Measurements from ENCODE around the gene NCR1.
"Not testable (repeated sequence)": the region's sequence is repeated elsewhere in the genome, so short reads cannot be mapped to it uniquely, and the experiment has no call there.

Gene NCR1

DNA sequence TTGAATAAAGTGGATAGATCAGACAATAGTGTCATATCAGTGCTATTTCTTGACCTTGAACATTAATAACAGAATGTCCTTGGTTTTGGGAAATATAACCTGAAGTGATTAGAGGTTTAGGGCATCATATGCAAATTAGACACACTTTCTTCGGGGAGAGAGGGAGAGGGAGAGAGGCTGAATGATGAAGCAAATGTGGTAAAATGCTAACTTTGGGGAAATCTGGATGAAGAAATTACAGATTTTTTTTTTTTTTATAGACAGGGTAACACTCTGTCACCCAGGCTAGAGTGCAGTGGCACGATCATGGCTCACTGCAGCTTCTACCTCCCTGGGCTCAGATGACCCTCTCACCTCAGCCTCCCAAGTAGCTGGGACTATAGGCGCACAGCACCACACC, 3.9 kb upstream of the NCR1 start:
- H4K20me1 ChIP-seq (ENCODE audit: insufficient read depth, low read length, poor library complexity, severe bottlenecking) = no peaks in the 10 kb centered on the region
- H3F3A ChIP-seq (ENCODE audit: low read depth) = no peaks in the 10 kb centered on the region
- H2AFZ ChIP-seq (ENCODE audit: low read length) = no peak overlapping the region
- H3K9ac ChIP-seq (ENCODE audit: low read depth, low read length, poor library complexity, severe bottlenecking) = no peak overlapping the region
- H3K79me2 ChIP-seq (ENCODE audit: insufficient read depth, low read length) = no peaks in the 10 kb centered on the region
- no peaks in the 10 kb centered on the region for H3K9me2 ChIP-seq (replicated peaks; ENCODE audit: low read depth, low read length)
- H3K9me3 ChIP-seq (ENCODE audit: insufficient read depth, low read depth, low read length) = no peaks in the 10 kb centered on the region
- no peaks in the 10 kb centered on the region for H3K4me1 ChIP-seq (ENCODE audit: insufficient read depth, low read length, poor library complexity, severe bottlenecking)
- TF ChIP-seq, protein P1, sequence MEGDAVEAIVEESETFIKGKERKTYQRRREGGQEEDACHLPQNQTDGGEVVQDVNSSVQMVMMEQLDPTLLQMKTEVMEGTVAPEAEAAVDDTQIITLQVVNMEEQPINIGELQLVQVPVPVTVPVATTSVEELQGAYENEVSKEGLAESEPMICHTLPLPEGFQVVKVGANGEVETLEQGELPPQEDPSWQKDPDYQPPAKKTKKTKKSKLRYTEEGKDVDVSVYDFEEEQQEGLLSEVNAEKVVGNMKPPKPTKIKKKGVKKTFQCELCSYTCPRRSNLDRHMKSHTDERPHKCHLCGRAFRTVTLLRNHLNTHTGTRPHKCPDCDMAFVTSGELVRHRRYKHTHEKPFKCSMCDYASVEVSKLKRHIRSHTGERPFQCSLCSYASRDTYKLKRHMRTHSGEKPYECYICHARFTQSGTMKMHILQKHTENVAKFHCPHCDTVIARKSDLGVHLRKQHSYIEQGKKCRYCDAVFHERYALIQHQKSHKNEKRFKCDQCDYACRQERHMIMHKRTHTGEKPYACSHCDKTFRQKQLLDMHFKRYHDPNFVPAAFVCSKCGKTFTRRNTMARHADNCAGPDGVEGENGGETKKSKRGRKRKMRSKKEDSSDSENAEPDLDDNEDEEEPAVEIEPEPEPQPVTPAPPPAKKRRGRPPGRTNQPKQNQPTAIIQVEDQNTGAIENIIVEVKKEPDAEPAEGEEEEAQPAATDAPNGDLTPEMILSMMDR (conservative IDR thresholded peaks at IDR 0.05; ENCODE audit: low read length) = no peak
- TF ChIP-seq EZH2phosphoT487 (IDR thresholded peaks at IDR 0.05; ENCODE audit: borderline replicate concordance) = no peak
- no peak overlapping the region for H3K4me3 ChIP-seq (ENCODE audit: low read length, poor library complexity, severe bottlenecking)
- no peak overlapping the region for H3K4me2 ChIP-seq (ENCODE audit: low read depth, low read length, poor library complexity, severe bottlenecking)
- H3K27me3 ChIP-seq (ENCODE audit: insufficient read depth, low read length, poor library complexity, severe bottlenecking) = no peaks in the 10 kb centered on the region
- no peaks in the 10 kb centered on the region for H3K36me3 ChIP-seq (ENCODE audit: insufficient read depth, low read length)

- Histone ChIP-seq H3K9ac (ENCODE audit: low read depth, low read length, poor library complexity, severe bottlenecking) (no peak overlapping the region), H3K79me2 (ENCODE audit: insufficient read depth, low read length) (no peaks in the 10 kb centered on the region), H2AFZ (ENCODE audit: low read length) (no peak overlapping the region), H3F3A (ENCODE audit: low read depth) (no peaks in the 10 kb centered on the region), H3K4me2 (ENCODE audit: low read depth, low read length, poor library complexity, severe bottlenecking) (no peak overlapping the region), H3K9me3 (ENCODE audit: insufficient read depth, low read depth, low read length) (no peaks in the 10 kb centered on the region), H3K36me3 (ENCODE audit: insufficient read depth, low read length) (no peaks in the 10 kb centered on the region), H4K20me1 (ENCODE audit: insufficient read depth, low read length, poor library complexity, severe bottlenecking) (no peaks in the 10 kb centered on the region), H3K4me1 (ENCODE audit: insufficient read depth, low read length, poor library complexity, severe bottlenecking) (no peaks in the 10 kb centered on the region), H3K4me3 (ENCODE audit: low read length, poor library complexity, severe bottlenecking) (no peak overlapping the region), H3K27me3 (ENCODE audit: insufficient read depth, low read length, poor library complexity, severe bottlenecking) (no peaks in the 10 kb centered on the region), H3K9me2 (replicated peaks; ENCODE audit: low read depth, low read length) (no peaks in the 10 kb centered on the region)
- TF ChIP-seq EZH2phosphoT487 (IDR thresholded peaks at IDR 0.05; ENCODE audit: borderline replicate concordance) = no peak
- TF ChIP-seq, protein P1 (conservative IDR thresholded peaks at IDR 0.05; ENCODE audit: low read length) = no peak
These were observed 2.6 kb upstream of the NCR1 start for GRCh38 chr19:54903303-54903702.

GRCh38 chr19:54904261-54904660, 1.7 kb upstream of the NCR1 start:
- not testable (repeated sequence) for H3K4me1 ChIP-seq (ENCODE audit: insufficient read depth, low read length, poor library complexity, severe bottlenecking); H3K36me3 ChIP-seq (ENCODE audit: insufficient read depth, low read length); H3K9me3 ChIP-seq (ENCODE audit: insufficient read depth, low read depth, low read length); H3F3A ChIP-seq (ENCODE audit: low read depth); H3K79me2 ChIP-seq (ENCODE audit: insufficient read depth, low read length); H2AFZ ChIP-seq (ENCODE audit: low read length); H3K9me2 ChIP-seq (replicated peaks; ENCODE audit: low read depth, low read length); H3K4me3 ChIP-seq (ENCODE audit: low read length, poor library complexity, severe bottlenecking); H4K20me1 ChIP-seq (ENCODE audit: insufficient read depth, low read length, poor library complexity, severe bottlenecking); H3K27me3 ChIP-seq (ENCODE audit: insufficient read depth, low read length, poor library complexity, severe bottlenecking); H3K4me2 ChIP-seq (ENCODE audit: low read depth, low read length, poor library complexity, severe bottlenecking); H3K9ac ChIP-seq (ENCODE audit: low read depth, low read length, poor library complexity, severe bottlenecking)

DNA sequence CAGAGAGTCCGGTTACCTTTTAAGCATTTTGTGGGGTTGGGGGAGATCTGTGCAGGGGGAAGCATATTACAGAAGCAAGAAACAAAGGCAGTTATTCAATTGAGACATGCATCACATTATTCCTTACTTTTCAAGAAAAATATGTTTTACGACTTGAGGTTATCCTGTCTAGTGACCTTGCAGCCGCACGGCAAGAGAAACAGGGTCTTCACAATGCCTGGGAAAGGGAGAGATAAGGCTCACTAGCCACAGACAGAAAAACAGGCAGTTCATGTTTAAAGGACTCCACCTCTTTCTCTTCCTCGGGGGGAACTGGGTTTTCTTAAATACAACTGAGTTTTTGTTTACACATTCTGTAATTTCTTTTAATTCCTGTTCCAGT, 536 bp upstream of the NCR1 start:
- Histone ChIP-seq H3K4me3 (ENCODE audit: low read length, poor library complexity, severe bottlenecking) (no peak overlapping the region), H2AFZ (ENCODE audit: low read length) (no peak overlapping the region), H4K20me1 (ENCODE audit: insufficient read depth, low read length, poor library complexity, severe bottlenecking) (no peaks in the 10 kb centered on the region), H3K9ac (ENCODE audit: low read depth, low read length, poor library complexity, severe bottlenecking) (no peak overlapping the region), H3F3A (ENCODE audit: low read depth) (no peaks in the 10 kb centered on the region), H3K9me3 (ENCODE audit: insufficient read depth, low read depth, low read length) (no peaks in the 10 kb centered on the region), H3K27me3 (ENCODE audit: insufficient read depth, low read length, poor library complexity, severe bottlenecking) (no peaks in the 10 kb centered on the region), H3K9me2 (replicated peaks; ENCODE audit: low read depth, low read length) (no peaks in the 10 kb centered on the region), H3K79me2 (ENCODE audit: insufficient read depth, low read length) (no peaks in the 10 kb centered on the region), H3K4me2 (ENCODE audit: low read depth, low read length, poor library complexity, severe bottlenecking) (no peak overlapping the region), H3K36me3 (ENCODE audit: insufficient read depth, low read length) (no peaks in the 10 kb centered on the region), H3K4me1 (ENCODE audit: insufficient read depth, low read length, poor library complexity, severe bottlenecking) (no peaks in the 10 kb centered on the region)
- TF ChIP-seq EZH2phosphoT487 (IDR thresholded peaks at IDR 0.05; ENCODE audit: borderline replicate concordance) = no peak
- TF ChIP-seq, protein P1 (conservative IDR thresholded peaks at IDR 0.05; ENCODE audit: low read length) = no peak
